M059J (cell line): ENCODE measurements around the gene KIRREL3. TPM values are rescaled to one million over a fixed set of nuclear protein-coding genes. Genes with fewer than 3 reads are reported as not detected.

ENCODE experiments used
- DNase-seq: peaks from one replicate; pipeline ENCODE4 v3.0.0-alpha.2; 2012; ENCODE audit warnings: low read depth
- total RNA-seq: library from RNA; depleted of rRNA; stranded (reverse); fragments of >200 nt; shearing (Covaris generic); gene quantifications from 2 replicates; pipeline ENCODE4 v1.2.3, GENCODE V29; 2014

Gene KIRREL3
- total RNA-seq, 1 experiment from 2014 or later = 9.8 TPM

DNA sequence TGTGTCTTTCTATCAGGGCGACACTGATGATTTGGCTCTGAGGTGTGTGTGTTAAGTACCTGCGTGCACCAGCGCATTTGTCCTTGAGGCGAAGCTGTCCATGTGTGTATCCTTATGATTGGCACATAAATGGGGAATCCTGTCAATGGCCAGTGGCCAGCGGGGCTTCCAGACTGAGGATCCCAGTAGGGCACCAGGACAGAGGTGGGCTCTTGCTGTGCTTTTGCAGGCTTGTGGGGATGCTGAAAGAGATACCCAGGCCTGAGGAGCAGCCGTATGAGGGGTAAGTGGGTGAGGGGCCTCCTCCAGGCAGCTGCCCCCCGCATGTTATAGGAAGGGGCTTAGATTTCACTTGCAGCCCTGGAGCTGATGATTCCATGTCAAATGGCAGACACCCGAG lies 488.3 kb downstream of the KIRREL3 start:
- no peak for DNase-seq

DNA sequence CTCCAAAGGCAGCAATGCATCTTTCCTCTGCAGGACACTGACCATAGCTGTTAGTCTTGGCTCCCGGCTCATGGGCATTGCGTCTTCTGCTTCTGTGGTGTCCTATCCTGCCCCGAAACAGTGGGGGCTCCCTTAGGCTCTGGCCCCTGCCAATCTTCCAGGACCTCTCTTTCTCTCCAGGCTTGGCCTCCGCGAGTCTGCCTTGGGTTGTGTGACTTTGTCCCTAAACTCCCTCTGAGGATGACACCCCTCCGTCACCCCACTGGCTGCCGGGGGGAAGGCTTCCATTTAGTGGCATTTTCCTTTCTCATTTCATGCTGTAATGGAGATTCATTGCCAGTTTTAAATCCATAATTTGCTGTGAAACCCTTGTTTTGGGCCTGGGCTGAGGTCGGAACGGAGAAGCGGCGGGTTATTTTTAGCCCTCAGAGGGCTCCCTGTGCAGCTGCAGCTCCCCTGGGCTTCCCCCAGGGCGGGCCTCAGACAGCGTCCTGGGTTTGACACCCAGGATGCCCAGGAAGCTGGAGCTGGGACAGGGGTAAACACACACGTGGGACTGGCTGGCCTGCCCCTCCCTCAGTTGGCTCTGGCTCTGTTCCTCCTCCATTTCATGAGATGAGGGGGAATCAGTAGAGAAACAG lies 489.0 kb downstream of the KIRREL3 start:
- no peak for DNase-seq

- DNase-seq = no peak
Observed at GRCh38 chr11:126510621-126511370, 489.8 kb downstream of the KIRREL3 start.

GRCh38 chr11:126507646-126508045 lies 492.9 kb downstream of the KIRREL3 start:
- no peak for DNase-seq

DNA sequence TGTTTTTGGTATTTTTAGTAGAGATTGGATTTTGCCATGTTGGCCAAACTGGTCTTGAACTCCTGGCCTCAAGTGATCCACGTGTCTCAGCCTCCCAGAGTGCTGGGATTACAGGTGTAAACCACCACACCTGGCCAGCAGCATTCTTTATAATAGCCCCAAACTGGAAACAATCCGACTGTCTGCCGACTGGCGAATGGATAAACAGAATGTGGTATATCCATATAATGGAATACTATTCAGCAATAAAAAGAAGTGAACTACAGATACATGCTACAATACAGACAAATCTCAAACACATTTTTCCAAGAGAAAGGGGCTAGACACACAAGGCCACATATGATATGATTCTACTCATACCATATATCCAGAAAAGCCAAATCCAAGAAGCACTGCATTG lies 493.8 kb downstream of the KIRREL3 start:
- DNase-seq = no peak

DNA sequence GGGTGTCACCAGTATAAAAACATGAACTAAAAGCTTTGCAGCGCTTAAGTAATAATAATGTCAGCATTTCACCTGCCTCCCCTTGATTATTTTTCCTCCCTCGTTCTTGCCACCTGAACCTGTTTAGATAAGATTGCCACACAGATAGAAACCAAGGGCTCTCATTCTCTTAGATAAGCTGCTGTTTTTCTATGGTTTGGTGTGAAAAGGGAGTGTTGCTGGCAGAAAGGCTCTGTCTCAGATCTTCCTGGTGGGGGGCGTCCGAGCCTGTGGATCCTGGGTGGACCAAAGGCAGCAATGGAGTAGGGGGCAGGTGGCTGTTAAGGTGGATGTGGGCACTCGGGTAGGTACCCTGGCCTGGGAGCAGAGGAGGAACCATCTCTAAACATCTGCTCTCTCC lies 497.6 kb downstream of the KIRREL3 start:
- no peak for DNase-seq

DNA sequence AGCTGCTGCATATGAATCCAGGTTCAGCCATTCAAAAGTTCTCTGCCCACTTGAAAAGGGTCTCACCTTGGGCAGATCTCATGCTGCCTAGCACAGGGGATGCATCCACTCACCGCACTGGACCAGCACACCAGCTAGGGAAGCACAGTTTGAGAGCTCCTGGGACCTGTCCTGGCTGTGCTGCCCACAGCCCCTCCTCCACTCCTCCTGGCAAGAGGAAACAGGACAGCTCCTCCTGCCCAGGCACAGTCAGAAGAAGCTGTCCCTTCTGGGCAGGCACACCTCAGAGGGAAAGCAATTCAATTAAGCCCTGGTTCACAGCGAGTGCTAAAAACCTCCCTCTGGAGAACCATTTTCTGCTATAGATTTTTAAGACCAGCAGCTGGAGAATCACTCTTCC lies 498.4 kb downstream of the KIRREL3 start:
- DNase-seq = no peak

DNA sequence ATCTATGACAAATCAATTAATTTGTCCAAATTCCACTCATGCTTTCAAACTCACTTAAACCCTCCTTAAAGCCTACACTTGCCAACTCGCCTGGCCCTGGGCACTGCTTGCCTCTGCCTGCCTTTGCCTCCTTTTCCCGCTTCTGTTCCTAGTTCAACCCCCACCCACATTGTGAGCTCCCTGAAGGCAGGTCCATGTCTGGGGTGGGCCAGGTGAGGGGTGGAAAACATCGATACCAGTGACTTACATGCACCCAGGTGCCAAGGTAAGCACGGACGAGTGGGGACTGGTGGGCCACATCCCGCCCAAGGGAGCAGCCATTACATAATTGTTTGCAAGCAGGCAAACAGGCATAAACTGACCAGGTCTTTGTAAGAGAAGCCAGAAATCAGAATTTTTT lies 498.9 kb downstream of the KIRREL3 start:
- no peak for DNase-seq

DNA sequence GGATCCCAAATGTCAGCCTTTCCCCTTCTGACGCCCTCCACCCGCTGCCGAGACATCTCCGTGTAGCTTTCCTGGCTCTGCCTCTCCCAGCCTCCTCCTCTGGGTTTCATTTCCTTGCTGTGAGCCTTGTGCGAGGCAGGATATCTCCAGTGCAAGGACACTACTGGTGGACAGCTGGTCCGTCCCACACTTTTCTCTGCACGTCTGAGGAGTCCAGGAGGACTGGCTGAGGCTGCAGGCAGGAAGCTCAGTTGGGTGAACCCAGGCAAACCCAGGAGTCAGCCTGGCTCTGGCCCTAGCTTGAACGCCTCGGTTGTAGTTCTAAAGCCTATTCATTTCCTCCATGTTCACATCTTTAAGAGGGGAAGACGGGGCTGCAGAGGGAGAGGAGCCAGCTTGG lies 499.6 kb downstream of the KIRREL3 start:
- no peak for DNase-seq

GRCh38 chr11:126499131-126499752 lies 501.3 kb downstream of the KIRREL3 start:
- DNase-seq = no peak

- DNase-seq = no peak
Observed at GRCh38 chr11:126498281-126498680, 502.3 kb downstream of the KIRREL3 start.

- no peak for DNase-seq
Observed at GRCh38 chr11:126497581-126498122, 502.9 kb downstream of the KIRREL3 start.

DNA sequence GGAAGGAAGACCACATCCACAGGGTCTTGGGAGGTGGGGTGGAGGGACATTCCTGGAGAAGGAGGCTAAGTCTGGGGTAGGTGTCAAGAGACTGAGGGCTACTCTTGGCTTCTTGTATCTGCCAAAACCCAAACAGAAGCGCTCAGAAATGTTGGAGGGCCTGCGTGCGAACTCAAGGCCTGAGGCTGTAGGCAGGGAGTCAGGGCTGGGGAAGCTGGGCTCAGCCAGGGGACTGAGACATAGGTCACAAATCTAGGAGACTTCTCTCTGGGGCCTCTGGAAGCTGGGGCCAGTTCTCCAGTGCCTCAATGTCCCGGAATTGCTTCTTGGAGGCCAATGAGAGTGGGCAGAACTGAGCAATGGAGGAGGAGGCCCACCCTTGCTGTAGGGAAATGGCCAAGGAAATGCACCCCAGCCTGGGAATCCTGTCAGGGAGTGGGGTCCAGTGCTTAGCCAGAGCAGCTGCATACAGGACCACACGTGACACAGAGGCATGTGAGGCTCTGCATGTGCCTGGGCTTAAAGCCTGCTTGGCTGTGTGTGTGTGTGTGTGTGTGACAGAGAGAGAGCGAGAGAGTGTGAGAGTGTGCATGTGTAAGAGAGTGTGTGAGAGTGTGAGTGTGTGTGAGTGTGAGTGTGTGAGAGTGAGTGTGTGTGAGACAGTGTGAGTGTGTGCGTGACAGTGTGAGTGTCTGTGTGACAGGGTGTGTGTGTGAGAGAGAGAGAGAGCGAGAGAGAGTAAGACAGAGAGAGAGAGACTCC lies 503.8 kb downstream of the KIRREL3 start:
- no peak for DNase-seq

DNA sequence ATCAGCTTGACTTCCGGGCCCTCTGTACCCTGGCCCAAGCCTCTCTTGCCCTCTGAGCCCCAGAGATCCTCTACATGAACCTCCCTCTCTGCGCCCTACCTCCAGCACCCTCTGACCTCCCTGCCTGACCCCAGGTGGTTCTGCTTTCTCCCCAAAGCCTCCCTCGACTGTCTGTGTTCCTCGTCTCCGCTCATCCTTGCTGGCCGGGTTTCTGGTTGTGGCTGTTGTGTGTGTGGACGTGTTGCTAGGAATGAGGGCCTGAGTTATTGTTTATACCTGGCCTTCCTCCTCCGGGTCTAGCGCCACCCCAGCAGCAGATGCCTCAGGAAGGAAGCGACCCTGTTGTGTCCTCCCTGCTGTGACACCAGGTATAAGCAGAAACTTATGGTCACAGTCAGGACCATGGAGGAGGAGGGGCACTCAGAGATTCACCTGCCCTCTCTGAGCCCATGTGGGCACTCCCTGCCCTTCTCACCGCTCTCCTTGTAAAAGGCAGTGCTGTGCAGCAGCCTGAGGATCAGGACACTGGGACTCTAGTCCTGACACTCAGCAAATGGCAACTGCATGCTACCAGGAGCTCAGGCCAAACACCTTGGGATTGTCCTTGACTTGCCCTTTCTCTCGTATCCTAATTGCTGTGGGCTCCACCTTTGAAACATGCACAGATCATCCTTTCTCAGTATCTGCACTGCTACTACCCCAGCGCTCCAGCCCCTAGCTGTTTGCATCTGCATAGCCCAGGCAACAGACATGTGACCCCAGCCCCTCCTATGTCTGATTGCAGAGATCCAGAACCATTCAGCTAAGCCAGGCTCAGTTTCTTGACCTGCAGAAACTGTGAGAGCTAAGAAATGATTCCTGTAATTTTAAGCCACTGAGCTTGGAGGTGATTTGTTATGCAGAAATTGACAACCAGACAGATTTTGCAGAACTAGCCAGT lies 505.0 kb downstream of the KIRREL3 start:
- DNase-seq = no peak

GRCh38 chr11:126494831-126495230 lies 505.7 kb downstream of the KIRREL3 start:
- DNase-seq = no peak

DNA sequence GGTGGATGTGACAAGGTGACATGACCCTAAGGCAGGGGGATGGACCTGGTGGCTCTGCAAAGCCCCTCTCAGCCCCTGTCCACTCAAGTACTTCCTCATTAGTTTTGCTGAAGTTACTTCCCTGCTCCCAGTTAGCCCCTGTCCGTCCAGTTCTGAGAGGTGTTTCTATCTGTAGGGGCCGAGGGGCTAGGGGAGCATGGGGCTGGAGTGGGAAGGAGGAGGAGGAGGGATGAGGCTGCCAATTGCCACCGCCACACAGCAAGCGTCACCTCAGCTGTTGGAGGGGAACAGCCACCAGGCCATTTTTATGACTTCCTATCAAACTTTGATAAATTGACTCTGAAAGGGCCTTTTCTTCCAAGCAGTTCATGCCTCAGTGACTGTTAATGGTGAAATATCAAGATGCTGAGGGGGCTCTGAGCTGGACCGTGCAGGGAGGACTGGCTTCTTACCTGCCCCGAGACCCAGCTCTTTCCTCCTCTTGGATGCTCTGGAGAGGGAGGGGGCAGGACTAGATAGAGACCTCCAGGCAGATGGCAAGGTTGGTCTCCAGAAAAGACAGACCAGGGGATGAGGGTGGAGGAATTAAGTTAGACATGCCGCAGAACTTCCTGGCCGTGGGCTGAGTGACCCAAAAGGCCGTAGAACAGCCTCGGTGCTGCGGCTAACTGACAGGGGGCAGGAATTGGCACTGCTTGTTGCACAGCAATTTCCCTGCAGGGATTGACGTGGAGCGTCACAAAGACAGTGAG lies 508.1 kb downstream of the KIRREL3 start:
- DNase-seq = no peak

- DNase-seq = no peak
Observed at GRCh38 chr11:126491092-126491491, 509.5 kb downstream of the KIRREL3 start.

- no peak for DNase-seq
Observed at GRCh38 chr11:126489836-126490660, 510.5 kb downstream of the KIRREL3 start.
